Measurements from ENCODE around the gene MAP1S. TPM values are rescaled to one million over a fixed set of nuclear protein-coding genes. Genes with fewer than 3 reads are reported as not detected.
"Not testable (repeated sequence)": the region's sequence is repeated elsewhere in the genome, so short reads cannot be mapped to it uniquely, and the experiment has no call there.

MAP1S gene
- total and polyA plus RNA-seq, 2 of the 13 experiments (the other 11 are each of a cell fraction or from before 2014, with no cell fraction given) = 3.8 to 7.3 TPM

- Histone ChIP-seq H3K79me2 (ENCODE audit: insufficient read depth, low read length) (no peaks in the 10 kb centered on the region), H3K4me1 (ENCODE audit: insufficient read depth, low read length) (peaks cover 8% of the 10 kb centered on the region; the same call in 1 of the 2 replicates), H3K4me2 (ENCODE audit: low read depth, low read length) (no peak overlapping the region), H3K27ac (ENCODE audit: extremely low read length, insufficient read depth, low read length) (no peak overlapping the region), H3K4me3 (replicated peaks in 1 of 3; ENCODE audit: insufficient read depth in 1 of 3, low read depth in 2 of 3, low read length in 3 of 3) (no peak overlapping the region), H3K27me3 (ENCODE audit: control insufficient read depth in 1 of 2, insufficient read depth in 2 of 2, low read length in 2 of 2) (no peaks in the 10 kb centered on the region), H2AFZ (ENCODE audit: low read length) (no peak overlapping the region), H3K36me3 (replicated peaks in 1 of 2; ENCODE audit: control insufficient read depth in 1 of 2, insufficient read depth in 2 of 2, low read length in 2 of 2) (no peaks in the 10 kb centered on the region), H4K20me1 (ENCODE audit: insufficient read depth, low read length) (no peaks in the 10 kb centered on the region), H3K9ac (ENCODE audit: insufficient read depth, low read depth, low read length) (no peak overlapping the region), H3K9me3 (ENCODE audit: low read length) (no peaks in the 10 kb centered on the region)
- BruUV-seq (replicated peaks) = no TSS peak
- WGBS (ENCODE audit: low lambda C conversion rate) = 80% methylated on average over 14 of the region's 27 CpGs
- FAIRE-seq = no peak
- ChIA-PET POLR2A (no interaction called here), CTCF (ENCODE audit: low intra/inter-chr PET ratio, low total read pairs) (interaction anchor here (0.9 to 2.2 kb wide), 2 partner anchors 10 to 72 kb away, joined by 4 to 13 read pairs; no protein-coding TSS in a partner anchor)
- in situ Hi-C loops (cut with HindIII; ENCODE audit: extremely low pct_ligation_motif_present, low pct_unique_long_range_greater_than_20kb) (no loop called here), intact Hi-C loops (cut with micrococcal nuclease; ENCODE audit: unreplicated experiment) (loop anchor here (1.0 kb wide), 1 partner anchor 79 kb away; no protein-coding TSS in a partner anchor)
- TF ChIP-seq ZNF713 (CRISPR knock-in tag; IDR thresholded peaks at IDR 0.05) (no peak), ZNF709 (CRISPR knock-in tag; IDR thresholded peaks at IDR 0.05) (no peak), E2F1 (CRISPR knock-in tag; IDR thresholded peaks at IDR 0.05) (no peak), ZNF761 (CRISPR knock-in tag; conservative IDR thresholded peaks at IDR 0.05) (no peak), SALL1 (CRISPR knock-in tag; IDR thresholded peaks at IDR 0.05) (no peak), ARID2 (CRISPR knock-in tag; IDR thresholded peaks at IDR 0.05; ENCODE audit: borderline replicate concordance) (no peak), ZNF230 (CRISPR knock-in tag; IDR thresholded peaks at IDR 0.05) (no peak), POGZ (CRISPR knock-in tag; IDR thresholded peaks at IDR 0.05) (no peak), PHF20 (CRISPR knock-in tag; IDR thresholded peaks at IDR 0.05) (no peak), ZNF543 (CRISPR knock-in tag; IDR thresholded peaks at IDR 0.05) (no peak), PRDM15 (CRISPR knock-in tag; IDR thresholded peaks at IDR 0.05) (no peak), ATF4 (CRISPR knock-in tag; IDR thresholded peaks at IDR 0.05) (no peak), NCOA1 (CRISPR knock-in tag; IDR thresholded peaks at IDR 0.05) (no peak)
- no peak for DNase-seq (ENCODE audit: low spot score)
- no peak for ATAC-seq
Observed at GRCh38 chr19:17775991-17776803, 56.9 kb downstream of the MAP1S start.

GRCh38 chr19:17777840-17778239 is 58.6 kb downstream of the MAP1S start:
- POLR2A ChIA-PET = interaction anchor here (1.2 kb wide), 1 partner anchor 17 kb away, joined by 3 read pairs; the partner anchor contains the start of gene B3GNT3
- H3K79me2 ChIP-seq (ENCODE audit: insufficient read depth, low read length); H3K4me1 ChIP-seq (ENCODE audit: insufficient read depth, low read length); DNase-seq (ENCODE audit: low spot score); FAIRE-seq; H2AFZ ChIP-seq (ENCODE audit: low read length); H3K36me3 ChIP-seq (replicated peaks in 1 of 2; ENCODE audit: control insufficient read depth in 1 of 2, insufficient read depth in 2 of 2, low read length in 2 of 2); BruUV-seq (replicated peaks); H3K27me3 ChIP-seq (ENCODE audit: control insufficient read depth in 1 of 2, insufficient read depth in 2 of 2, low read length in 2 of 2); H3K27ac ChIP-seq (ENCODE audit: extremely low read length, insufficient read depth, low read length); ATAC-seq; intact Hi-C loops (cut with micrococcal nuclease; ENCODE audit: unreplicated experiment); H4K20me1 ChIP-seq (ENCODE audit: insufficient read depth, low read length); H3K9me3 ChIP-seq (ENCODE audit: low read length); CTCF ChIA-PET (ENCODE audit: low intra/inter-chr PET ratio, low total read pairs); in situ Hi-C loops (cut with HindIII; ENCODE audit: extremely low pct_ligation_motif_present, low pct_unique_long_range_greater_than_20kb); H3K4me2 ChIP-seq (ENCODE audit: low read depth, low read length); H3K4me3 ChIP-seq (replicated peaks in 1 of 3; ENCODE audit: insufficient read depth in 1 of 3, low read depth in 2 of 3, low read length in 3 of 3); H3K9ac ChIP-seq (ENCODE audit: insufficient read depth, low read depth, low read length): not testable (repeated sequence)
- 85% methylated on average over 9 of the region's 10 CpGs for WGBS (ENCODE audit: low lambda C conversion rate)
